ENCODE results near the gene PMM1. TPM values are rescaled to one million over a fixed set of nuclear protein-coding genes. Genes with fewer than 3 reads are reported as not detected.

The PMM1 gene
- polyA plus RNA-seq = 12.1 and 33.2 TPM in 2 replicates

GRCh38 chr22:41589391-41590241, at the start of gene PMM1:
Gene PMM1, minus strand, starts transcription at chr22:41589840. Its CDS starts 35 bp downstream, at chr22:41589805.

GRCh38 chr22:41621099-41621910, 31.7 kb upstream of the PMM1 start, which contains the start of gene XRCC6:
Gene XRCC6, plus strand, starts transcription at chr22:41621295. Its CDS starts 710 bp downstream, at chr22:41622005.

GRCh38 chr22:41620589-41621098, 31.0 kb upstream of the PMM1 start, which contains the start of gene DESI1:
Gene DESI1, minus strand, starts transcription at chr22:41621043. Its CDS starts 204 bp downstream, at chr22:41620839.

GRCh38 chr22:41543854-41544670, 45.6 kb downstream of the PMM1 start, which contains the start of gene POLR3H:
Gene POLR3H, minus strand, starts transcription at chr22:41544470. Its CDS starts 369 bp downstream, at chr22:41544101.

Other genes with a start within 250 kb of the PMM1 start
- 1.9 and 3.8 TPM in 2 replicates for gene TEF, start 207.9 kb downstream of the PMM1 start, polyA plus RNA-seq
- 2.6 and 3.0 TPM in 2 replicates for gene TOB2, start 143.0 kb downstream of the PMM1 start, polyA plus RNA-seq
- 1.5 and 9.5 TPM in 2 replicates for gene PHF5A, start 121.1 kb downstream of the PMM1 start, polyA plus RNA-seq
- 26.3 and 29.0 TPM in 2 replicates for gene ACO2, start 120.7 kb downstream of the PMM1 start, polyA plus RNA-seq
- 16.1 and 19.1 TPM in 2 replicates for gene POLR3H, start 45.4 kb downstream of the PMM1 start, polyA plus RNA-seq
- gene CSDC2, start 28.8 kb downstream of the PMM1 start, polyA plus RNA-seq = 14.8 and 19.4 TPM in 2 replicates
- 12.1 and 15.0 TPM in 2 replicates for gene DESI1, start 31.2 kb upstream of the PMM1 start, polyA plus RNA-seq
- gene XRCC6, start 31.5 kb upstream of the PMM1 start, polyA plus RNA-seq = 155 and 163 TPM in 2 replicates
- 515 and 524 TPM in 2 replicates for gene SNU13, start 99.0 kb upstream of the PMM1 start, polyA plus RNA-seq
- gene MEI1, start 109.7 kb upstream of the PMM1 start, polyA plus RNA-seq = 7.7 and 7.9 TPM in 2 replicates
- 1.9 and 6.3 TPM in 2 replicates for gene CCDC134, start 210.8 kb upstream of the PMM1 start, polyA plus RNA-seq
- gene SREBF2, start 243.3 kb upstream of the PMM1 start, polyA plus RNA-seq = 3.0 and 4.5 TPM in 2 replicates

All from Purkinje cell (primary cell).